ENCODE data around the gene KRT82.

The KRT82 gene

GRCh38 chr12:52379536-52379935 lies 26.6 kb downstream of the KRT82 start:
- DNase-seq: no peak

DNA sequence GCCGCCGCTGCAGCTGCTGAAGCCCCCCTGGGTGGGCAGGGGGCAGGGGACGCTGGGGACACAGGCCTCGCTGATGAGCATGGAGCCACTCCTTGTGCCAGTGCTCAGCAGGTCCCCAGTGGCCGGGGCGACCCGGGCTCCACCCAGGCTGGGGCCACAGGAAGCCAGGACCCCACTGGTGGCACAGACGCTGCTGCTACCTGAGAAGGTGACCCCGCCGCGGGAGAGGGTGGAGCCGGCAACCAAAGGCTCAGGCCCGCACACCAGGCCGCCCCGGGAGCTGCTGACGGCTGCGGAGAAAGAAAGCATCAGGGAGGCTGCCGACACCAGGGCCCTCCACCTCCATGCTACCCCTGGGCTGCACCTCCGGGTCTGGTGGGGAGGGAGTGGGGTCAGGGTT lies 28.0 kb downstream of the KRT82 start:
- no peak for DNase-seq

- DNase-seq: no peak
Measured at GRCh38 chr12:52377266-52377665, 28.9 kb downstream of the KRT82 start.

GRCh38 chr12:52372216-52373154 lies 33.6 kb downstream of the KRT82 start:
- DNase-seq: peak; percentile 54

- DNase-seq: no peak
Measured at GRCh38 chr12:52371716-52372115, 34.4 kb downstream of the KRT82 start.

DNA sequence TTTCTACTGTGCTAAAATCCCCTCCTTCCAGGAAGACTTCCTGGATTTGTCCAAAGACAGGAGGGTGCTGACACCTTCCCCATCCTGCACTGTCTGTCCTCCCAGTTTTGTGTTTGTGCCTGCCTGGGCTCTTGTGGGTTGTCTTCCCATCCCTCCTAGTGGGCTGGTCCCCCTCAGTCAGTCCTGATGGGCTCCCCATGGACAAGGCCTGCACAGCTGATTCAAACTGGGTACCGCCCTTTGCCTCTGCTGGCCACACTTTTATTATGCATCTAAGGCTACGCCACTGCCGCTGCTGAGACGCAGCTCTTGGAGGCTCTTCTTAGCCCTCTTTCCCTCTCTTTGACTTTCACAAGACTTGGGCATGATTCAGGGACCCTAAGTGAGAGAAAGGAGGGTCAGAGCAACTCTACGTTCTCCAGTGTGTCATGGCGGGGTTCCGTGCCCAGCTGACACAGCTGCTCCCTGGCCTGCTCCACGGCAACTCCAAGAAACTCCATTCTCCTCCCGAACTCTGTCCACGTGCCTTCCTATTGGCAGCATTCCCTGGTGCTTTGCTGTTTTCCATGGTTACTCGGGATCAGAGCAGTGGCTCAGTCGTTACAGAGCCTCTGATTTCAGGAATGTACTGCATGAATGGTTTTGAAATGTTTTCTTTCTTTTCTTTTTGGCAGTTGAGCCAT lies 35.1 kb downstream of the KRT82 start:
- DNase-seq: no peak

- no peak for DNase-seq
Measured at GRCh38 chr12:52369809-52370208, 36.3 kb downstream of the KRT82 start.

DNA sequence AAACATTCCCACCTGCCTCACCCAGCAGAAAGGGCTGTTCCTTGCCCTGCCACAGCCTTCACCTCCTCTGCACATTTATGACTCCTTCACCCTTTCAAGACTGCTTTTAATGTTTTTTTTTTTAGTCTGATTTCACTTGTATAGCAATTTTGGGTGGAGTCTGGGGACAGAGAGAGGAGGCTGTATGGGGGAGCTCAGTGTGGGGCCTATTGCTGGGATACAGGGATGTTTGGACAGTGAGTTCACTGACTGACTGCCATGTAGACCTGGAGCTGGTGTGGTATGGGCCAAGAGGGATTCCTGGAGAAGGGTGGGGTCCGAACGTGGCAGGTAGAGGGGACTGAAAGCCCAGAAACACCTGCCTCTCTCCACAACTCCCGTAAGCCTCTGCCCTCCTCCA lies 36.9 kb downstream of the KRT82 start:
- DNase-seq: no peak

DNA sequence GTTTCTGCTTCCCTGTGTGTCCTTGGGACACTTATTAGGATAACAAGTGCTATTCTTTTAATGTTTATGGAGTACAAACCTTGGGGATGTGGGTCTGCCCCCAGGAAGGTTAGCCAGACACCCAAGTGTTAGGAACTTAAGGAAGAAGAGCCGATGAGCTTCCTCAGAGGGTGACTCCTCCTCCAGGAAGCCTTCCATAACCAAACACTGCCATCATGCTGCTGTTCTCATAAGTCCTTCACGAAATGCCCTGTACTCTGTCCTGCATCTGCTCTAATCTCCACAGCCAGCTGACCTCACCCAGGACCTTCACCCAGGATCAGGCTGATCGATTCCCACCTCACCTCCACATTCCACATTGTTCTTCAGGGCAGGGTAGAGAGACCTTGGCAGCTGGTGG lies 37.6 kb downstream of the KRT82 start:
- DNase-seq: no peak

DNA sequence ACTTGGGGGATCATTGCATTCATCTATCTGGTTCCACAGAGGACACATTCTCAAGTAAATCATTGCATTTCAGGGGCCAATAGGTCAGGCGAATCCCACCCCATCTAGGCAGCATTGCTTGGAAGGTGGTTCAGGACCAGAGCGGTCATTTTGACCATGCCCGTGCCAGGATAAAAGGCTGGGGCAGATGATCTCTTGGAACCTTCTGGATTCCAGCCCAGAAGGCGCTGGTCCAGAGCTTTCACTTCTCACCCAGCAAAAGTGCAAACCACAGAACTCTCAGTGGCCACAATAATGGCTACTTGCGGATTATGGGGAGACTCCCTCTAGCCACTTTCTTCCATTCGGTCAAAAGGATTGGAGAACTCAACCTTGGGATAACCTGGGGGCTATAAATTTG lies 38.3 kb downstream of the KRT82 start:
- no peak for DNase-seq

- DNase-seq: no peak
Measured at GRCh38 chr12:52366738-52367485, 39.2 kb downstream of the KRT82 start, which contains the start of gene KRT85. Gene KRT85, minus strand, starts transcription at chr12:52367481. Its CDS starts 76 bp downstream, at chr12:52367405.

DNA sequence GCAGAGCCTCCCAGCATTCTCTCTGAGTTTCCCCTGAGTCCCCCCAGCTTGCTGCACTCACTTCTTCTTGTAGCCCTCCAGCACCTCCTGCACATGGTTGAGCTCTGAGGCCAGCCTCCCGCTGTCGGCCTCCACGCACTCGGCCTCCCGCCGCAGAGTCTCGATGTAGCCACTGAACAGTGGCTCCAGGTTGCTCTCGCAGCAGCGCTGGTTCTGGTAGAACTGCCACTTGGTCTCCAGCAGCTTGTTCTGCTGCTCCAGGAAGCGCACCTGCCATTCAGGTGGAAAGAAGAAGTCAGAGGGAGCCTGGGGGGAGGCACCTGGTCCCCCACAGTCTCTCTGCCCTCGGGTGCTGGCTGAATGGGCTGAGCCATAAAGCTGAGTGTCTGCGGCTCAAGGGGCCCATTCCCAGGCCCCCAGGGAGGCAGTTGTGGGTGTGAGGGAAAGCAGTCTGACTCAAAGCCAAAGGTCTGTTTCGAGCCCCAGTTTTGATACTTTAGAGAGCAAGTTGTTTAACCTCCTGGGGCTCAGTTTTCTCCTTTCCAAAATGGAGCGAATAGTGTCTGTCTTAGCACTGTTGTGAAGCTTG lies 41.1 kb downstream of the KRT82 start:
- DNase-seq: no peak

- no peak for DNase-seq
Measured at GRCh38 chr12:52364061-52364460, 42.1 kb downstream of the KRT82 start.

DNA sequence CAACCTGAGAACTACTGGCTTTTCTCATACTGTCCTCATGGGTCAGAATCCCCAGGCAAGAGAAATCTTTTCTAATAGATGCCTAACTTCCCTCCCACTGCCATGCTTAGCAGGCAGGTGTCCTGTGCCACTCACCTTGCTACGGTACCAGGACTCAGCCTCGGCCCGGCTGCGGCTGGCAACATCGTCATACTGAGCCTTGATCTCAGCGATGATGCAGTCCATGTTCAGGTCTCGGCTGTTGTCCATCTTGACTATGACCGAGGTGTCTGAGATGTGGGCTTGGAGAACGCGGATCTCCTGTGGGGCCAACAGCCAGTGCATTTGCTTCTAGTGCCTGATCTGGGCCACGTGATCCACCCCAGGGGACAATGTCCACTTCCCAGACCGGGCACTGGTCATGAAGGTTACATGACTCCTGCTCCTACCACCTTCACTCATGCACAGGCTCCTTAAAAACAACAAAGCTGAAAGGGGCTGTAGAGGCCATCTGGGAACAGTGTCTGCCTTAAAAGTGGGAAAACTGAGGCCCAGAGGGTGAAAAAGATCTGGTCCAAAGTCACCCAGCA lies 42.9 kb downstream of the KRT82 start:
- DNase-seq: no peak

DNA sequence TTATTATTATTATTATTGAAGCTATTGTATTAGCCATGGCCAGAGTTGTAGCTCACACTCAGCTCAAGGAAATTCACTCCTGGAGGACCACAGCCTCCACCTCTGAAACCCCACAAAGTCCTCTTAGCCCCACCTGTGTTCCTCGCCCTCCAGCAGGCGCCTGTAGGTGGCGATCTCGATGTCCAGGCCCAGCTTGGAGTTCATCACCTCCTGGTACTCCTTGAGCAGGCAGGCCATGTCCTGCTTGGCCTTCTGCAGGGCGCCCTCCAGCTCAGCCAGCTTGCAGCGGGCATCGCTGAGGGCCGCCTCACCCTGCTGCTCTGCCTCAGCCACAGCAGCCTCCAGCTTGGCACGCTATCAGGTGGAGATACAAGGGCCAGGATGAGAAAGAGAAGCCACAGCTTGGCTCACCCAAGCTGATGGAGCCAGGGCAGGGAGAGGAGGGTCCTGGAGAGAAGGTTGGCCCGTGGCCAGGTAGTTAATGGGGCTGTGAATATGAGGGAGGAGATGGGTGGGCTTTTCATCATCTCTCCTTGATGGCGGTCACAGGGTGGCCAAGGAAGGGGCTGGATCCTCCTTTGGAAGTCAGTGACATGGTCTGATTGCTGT lies 43.9 kb downstream of the KRT82 start:
- no peak for DNase-seq

- no peak for DNase-seq
Measured at GRCh38 chr12:52361553-52361952, 44.6 kb downstream of the KRT82 start.

GRCh38 chr12:52360663-52361271 lies 45.4 kb downstream of the KRT82 start:
- no peak for DNase-seq

DNA sequence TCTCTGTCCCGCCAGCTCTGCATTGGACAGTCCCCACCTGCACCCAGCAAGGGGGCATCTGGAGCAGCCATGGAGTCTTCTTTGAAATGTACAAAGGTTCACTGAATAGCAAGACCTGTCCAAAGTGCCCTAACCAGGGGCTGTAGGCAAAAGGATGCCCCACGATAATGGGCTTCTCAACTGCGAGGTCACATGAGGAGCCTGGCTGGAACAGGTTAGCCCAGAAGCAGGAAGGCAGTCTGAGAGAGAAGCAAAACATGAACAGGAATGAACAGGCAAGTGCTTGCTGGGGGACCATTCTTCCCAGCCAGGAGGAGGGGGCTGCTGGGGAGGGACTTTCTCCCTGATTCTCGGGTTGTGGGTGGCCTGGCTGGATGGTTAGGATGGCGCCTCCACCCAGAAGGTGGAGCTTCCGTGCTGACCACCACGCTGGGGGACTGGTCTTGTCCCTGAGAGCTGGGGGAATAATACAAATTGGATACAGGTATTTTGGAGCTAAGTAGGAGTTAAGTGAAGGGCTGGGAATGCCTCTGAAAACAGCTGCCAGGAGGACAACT lies 46.0 kb downstream of the KRT82 start:
- DNase-seq: no peak

- no peak for DNase-seq
Measured at GRCh38 chr12:52359621-52360061, 46.5 kb downstream of the KRT82 start.

DNA sequence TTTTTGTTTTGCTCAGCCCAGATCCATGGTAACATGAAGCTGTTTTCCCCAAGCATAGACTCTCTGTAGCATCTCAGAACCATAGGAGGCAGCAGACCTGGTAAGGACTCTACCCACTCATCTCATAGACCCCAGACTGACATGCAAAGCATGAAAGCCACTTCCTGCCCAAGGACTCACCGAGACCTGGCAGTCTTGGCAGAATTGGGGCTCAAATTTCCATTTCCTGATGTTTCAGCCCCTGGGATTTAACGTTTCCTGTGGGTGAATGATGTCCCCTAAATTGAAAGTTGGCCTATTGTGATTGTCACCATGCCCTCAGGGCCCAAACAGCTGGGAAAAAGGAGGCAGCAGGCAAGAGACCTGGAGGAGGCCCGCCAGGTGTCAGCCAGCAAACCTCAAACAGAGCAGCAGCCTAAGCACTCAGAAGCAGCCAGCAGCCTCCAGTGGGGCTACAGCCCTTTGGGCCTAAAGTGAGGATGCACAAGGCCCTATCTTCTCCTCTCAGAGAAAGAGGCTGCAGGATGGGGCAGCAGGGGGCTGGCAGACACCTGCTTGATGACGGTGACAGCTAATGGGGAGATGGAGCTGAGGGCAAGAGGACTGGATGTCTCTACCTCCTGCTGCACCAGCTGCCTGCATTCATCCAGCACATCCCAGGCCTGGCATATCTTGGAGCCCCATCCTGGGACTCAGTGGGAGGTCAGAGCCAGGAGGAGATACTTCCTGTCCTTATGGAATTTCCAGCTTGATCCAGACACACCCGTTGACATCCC lies 47.4 kb downstream of the KRT82 start:
- peak; percentile 26 for DNase-seq
